NCI-H146 treated with DMSO at 0.1 percent for 48 hours (cell line): Measurements from ENCODE around the gene KRT73.

ENCODE experiments used
- DNase-seq: peaks from one replicate; lab custom pipeline; 2025; ENCODE audit not compliant: unreplicated experiment; lab: John Stamatoyannopoulos, UW

The KRT73 gene

GRCh38 chr12:52627395-52628110 lies 9.2 kb upstream of the KRT73 start:
- DNase-seq: no peak

- DNase-seq: no peak
These were observed 4.0 kb upstream of the KRT73 start for GRCh38 chr12:52622349-52622748.

DNA sequence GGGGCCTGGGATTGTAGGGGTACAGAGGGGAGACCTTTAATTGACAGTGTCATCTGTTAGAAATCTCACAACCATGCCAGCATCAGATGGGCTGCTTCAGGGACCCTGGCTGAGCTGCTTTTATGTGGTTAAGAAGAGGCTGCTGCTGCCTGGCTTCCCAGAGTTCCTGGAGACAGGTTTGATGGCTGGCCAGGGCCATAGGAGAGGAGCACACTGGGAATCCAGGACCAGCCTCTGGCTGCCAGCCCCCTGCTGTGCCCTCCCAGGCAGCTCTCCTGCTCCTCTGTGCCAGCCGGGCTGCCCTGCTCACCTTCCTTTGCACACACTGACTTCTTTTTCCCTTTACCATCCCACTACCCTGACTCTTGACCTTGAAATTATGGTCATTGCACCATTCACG lies 507 bp upstream of the KRT73 start:
- no peak for DNase-seq

DNA sequence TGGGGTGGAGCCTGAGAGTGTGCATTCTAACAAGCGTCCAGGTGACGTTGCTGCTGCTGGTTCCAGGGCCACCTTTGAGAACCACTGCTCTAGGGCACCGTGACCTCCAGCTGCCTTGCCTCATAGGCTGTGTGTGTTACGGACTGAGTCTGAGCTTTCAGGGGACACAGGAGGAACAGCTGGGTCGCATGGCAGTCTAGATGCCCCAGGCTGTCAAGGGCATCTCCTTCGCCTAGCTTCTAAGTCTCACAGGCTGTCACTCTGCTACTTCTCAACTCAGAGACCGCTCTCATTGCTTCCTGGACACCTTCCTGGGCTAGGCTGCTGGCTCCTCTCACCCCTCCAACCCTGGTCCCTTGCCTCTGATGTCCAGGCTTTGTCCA lies 965 bp downstream of the KRT73 start:
- DNase-seq: no peak

DNA sequence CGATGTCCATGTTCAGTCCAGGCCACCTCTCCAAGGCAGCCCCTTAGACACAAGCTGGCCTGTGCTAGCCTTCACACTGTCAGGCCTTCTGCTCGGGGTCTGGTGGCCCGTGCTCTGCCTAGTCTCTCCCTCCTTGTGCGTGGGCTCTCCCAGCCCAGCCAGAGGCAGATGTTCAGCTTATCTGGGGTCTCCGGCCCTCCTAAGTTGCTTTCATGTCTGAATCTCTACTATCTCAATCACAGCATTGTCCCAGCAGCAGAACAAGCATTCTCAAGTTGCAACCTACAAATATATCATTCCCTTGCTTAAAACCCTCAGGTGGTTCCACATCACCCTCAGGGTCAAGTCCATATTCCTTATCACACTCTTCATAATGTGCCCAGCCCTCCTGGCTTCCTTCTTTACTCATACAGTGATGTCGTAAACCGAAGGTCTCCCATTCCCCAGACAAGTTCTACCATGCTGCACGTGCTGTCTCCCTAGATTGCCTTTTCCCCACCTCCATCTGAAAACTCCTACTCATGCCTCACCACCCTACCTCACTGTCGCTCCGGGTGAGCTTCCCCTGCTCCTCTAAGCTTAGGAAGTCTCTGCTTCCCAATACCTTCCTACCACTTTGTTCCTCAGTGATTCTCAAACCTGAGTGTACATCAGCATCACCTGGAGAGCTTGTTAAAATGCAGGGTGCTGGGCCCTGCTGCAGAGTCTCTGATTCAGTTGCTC lies 1.5 kb downstream of the KRT73 start:
- no peak for DNase-seq

- no peak for DNase-seq
These were observed 2.4 kb downstream of the KRT73 start for GRCh38 chr12:52615912-52616311.

DNA sequence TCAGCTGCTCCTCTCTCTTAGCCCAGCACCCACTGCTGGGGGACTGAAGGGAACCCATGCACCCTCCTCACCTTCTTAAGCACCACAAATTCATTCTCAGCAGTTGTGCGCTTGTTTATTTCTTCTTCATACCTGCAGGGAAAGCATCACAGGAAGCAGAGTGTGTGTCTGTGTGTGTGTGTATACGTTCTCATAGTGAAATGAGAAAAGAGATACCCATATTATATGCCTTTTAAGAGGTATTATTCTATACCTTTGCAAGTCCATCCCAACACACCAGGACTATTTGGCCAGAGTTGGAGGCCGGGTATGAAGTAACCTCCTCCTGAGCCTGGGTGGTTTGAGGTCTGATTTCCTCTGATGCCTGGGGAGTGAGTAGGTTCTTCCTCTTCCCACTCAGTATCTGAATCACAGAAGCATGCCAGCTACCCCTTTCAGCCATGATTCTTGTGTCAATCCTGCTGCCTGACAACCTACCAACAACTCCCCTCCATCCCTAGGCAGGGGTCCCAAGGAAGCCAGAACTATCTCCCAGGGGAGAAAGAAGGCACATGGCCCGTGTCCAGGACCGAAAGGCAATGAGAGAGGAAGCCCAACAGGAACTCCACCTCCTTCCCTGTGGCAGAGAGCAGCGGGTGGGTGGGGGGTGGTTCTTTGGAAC lies 3.0 kb downstream of the KRT73 start:
- no peak for DNase-seq

- no peak for DNase-seq
These were observed 3.8 kb downstream of the KRT73 start for GRCh38 chr12:52614381-52615207.

- DNase-seq: no peak
These were observed 4.9 kb downstream of the KRT73 start for GRCh38 chr12:52613384-52614030.

GRCh38 chr12:52612431-52613383 lies 5.7 kb downstream of the KRT73 start:
- no peak for DNase-seq

- no peak for DNase-seq
These were observed 7.3 kb downstream of the KRT73 start for GRCh38 chr12:52611080-52611468.

DNA sequence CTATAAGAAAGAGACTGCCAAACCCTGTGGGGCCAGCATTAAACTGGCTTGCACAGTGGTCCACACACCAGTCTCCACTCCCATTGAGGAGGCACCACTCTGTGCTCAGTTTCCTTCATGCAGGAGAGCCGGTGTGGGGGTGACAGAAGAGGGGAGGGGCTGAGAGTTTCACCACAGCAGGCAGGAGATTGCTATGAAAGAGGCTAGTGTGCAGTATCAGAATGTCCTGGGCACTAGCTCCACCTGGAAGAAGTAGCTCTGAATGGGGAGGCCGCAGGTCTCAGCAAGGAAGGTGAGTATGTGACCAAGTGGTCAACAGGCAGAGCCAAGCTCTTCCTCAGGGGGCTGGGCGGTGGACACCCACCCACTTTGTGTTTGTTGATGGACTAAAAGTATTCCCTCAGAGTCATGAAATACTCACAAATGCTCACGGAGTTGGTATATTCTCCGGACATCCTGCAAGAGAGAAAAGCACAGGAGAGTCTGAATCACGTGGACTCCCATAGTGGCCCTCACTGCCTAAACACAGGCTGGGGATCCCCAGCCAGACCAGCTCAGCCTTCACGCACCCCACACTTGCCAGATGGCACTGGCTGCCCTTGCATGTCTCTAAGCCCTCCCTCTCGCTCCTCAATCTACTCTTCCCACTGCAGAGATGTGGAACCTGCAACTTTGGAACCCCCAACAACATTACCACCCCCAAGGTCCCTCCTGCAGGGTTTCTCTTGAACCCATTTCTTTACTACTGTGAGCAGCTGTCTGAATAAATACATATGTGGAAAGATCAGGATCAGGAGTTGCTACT lies 9.3 kb downstream of the KRT73 start:
- DNase-seq: no peak

DNA sequence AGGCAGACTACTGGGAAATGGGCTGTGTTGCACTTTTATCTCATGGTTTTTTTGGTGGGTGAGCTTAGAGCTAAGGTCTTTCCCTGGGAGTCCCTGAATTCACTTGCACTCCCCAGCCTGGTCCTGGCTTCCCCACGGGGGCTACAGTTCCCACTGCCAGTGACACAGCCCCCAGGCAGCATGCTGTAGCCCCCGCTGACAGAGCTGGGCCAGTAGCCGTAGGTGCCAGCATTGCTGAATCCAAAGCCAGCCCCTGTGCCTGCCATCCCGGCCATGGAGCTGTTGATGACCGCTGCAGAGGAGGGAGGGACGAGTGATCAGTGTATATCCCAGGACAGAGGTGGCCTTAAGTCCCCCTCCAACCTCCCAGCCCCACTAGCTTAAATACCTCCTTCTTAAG lies 10.2 kb downstream of the KRT73 start:
- DNase-seq: no peak

DNA sequence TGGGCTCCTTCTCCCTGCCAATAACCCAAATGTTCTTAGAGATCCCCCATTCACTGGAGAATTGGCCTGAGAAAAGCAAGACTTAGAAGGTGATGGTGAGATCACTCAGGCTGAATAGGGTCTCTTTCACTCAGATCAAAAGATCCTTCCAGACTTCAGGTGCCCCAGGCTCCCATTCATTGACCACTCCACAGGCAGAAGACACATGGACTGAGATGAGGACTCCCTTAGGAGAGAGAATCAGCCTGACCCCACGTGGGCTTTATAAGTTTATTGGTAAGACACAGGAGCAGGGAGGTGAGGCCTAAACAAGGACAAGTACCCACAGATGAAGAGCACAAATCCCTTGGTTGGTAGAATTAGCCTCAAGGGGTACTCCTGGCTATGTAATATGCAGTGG lies 11.0 kb downstream of the KRT73 start:
- DNase-seq: no peak

GRCh38 chr12:52606581-52607218 lies 11.7 kb downstream of the KRT73 start:
- DNase-seq: no peak

DNA sequence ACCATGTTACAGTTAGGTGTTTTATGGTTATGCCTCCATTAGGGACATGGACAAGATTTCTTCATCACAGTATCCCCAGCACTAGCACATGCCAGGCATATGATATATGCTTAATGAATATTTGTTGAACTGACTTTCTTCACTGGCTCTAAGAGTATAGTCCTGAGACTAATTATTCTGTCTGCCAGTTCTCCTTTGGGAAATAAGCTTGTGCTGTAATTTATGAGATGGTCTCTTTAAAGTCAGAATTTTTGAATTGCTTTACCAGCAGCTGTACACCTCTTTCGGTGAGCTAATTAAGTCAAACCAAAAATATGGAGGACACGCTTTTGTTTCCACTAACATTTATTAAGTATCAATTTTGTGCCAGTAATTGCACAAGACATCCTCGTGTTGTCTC lies 12.3 kb downstream of the KRT73 start:
- DNase-seq: no peak

GRCh38 chr12:52605542-52605941 lies 12.8 kb downstream of the KRT73 start:
- DNase-seq: no peak

DNA sequence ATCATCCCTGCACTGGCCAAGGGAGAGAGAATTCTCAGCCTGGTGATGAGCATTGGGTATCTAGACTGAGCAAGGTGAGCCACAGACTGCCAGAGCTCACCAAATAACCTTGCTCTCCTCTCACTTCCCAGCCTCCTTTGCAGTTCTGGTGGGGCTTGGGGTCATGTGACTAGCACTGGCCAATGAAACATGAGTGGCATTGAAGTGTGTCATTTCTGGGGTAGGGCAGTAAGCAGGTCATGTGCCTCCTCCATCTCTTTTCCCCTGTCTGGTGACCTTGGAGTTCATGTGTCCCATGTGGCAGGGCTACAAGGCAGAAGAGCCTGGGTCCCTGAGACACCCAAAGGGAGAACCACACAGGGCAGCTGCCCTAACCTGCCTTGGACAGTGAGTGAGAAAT lies 13.5 kb downstream of the KRT73 start:
- no peak for DNase-seq

- no peak for DNase-seq
These were observed 15.0 kb downstream of the KRT73 start for GRCh38 chr12:52603314-52603713.
